ENCODE data around the gene DNAH1.
"Not testable (repeated sequence)": the region's sequence is repeated elsewhere in the genome, so short reads cannot be mapped to it uniquely, and the experiment has no call there.

The DNAH1 gene

DNA sequence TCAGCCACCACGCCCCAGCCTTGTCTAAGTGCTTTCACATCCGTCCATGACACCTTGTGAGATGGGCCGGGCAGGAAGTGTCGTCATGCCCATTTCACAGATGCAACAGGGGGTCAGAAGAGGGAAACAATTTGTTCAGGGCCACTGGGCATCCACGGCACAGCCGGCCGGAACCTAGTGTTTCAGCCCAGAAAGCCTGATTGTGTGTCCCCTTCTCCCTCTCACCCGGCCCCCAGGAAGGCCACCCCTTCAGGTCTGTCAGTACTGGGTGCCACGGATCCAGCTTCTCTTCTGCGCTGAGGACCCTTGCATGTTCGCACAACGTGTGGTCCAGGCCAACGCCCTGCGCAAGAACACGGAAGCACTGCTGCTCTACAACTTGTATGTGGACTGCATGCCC lies 15.8 kb downstream of the DNAH1 start:
- no peak for DNase-seq (ENCODE audit: low read depth in 2 of 3, low spot score in 1 of 3)

DNA sequence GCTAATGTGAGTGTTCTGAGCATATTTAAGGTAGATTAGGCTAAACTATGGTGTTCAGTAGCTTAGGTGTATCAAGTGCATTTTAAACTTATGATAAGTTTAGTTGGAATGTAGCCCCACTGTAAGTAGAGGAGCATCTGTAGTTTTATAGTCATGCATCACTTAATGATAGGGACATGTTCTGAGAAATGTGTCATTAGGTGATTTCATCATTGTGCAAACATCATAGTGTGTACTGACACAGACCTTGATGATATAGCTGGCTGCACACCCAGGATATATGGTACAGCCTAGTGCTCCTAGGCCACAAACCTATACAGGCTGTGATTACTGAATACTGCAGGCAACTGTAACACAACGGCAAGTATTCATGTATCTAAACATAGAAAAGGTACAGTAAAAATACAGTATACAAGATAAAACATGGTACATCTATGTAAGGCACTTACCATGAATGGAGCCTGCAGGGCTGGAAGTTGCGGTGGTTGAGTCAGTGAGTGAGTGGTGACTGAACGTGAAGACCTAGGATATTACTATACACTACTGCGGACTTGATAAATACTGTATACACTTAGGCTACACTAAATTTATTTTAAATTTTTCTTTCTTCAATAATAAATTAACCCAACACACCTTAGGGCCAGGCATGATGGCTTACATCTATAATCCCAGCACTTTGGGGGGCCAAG lies 17.9 kb downstream of the DNAH1 start:
- no peak for DNase-seq (ENCODE audit: low read depth in 2 of 3, low spot score in 1 of 3)

- not testable (repeated sequence) for DNase-seq (ENCODE audit: low read depth in 2 of 3, low spot score in 1 of 3)
Measured at GRCh38 chr3:52338131-52338530, 22.0 kb downstream of the DNAH1 start.

DNA sequence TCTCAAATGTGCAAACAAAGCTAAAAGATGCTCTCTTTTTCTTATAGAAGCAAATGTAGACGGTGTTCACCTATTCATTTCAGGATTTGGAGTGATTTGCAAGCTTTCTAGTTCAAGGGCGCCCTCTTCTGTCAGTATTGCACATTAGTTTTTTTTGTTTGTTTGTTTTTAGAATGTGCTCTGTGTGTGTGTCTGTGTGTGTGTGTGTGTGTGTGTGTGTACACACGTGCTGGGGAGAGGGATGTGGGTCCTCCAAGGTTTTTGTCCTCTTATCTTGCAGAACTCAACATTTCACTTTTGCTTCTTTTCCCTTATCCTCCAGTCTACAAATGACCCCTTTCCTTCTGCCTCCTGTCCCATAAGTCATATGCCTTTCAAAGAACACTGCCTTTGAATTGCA lies 23.5 kb downstream of the DNAH1 start:
- peak in 1 of 3 donors; percentile 67 for DNase-seq (ENCODE audit: low read depth in 2 of 3, low spot score in 1 of 3)

GRCh38 chr3:52341123-52341522 lies 25.0 kb downstream of the DNAH1 start:
- no peak for DNase-seq (ENCODE audit: low read depth in 2 of 3, low spot score in 1 of 3)

GRCh38 chr3:52343946-52344600 lies 28.0 kb downstream of the DNAH1 start:
- no peak for DNase-seq (ENCODE audit: low read depth in 2 of 3, low spot score in 1 of 3)

GRCh38 chr3:52345521-52346109 lies 29.5 kb downstream of the DNAH1 start:
- no peak for DNase-seq (ENCODE audit: low read depth in 2 of 3, low spot score in 1 of 3)

DNA sequence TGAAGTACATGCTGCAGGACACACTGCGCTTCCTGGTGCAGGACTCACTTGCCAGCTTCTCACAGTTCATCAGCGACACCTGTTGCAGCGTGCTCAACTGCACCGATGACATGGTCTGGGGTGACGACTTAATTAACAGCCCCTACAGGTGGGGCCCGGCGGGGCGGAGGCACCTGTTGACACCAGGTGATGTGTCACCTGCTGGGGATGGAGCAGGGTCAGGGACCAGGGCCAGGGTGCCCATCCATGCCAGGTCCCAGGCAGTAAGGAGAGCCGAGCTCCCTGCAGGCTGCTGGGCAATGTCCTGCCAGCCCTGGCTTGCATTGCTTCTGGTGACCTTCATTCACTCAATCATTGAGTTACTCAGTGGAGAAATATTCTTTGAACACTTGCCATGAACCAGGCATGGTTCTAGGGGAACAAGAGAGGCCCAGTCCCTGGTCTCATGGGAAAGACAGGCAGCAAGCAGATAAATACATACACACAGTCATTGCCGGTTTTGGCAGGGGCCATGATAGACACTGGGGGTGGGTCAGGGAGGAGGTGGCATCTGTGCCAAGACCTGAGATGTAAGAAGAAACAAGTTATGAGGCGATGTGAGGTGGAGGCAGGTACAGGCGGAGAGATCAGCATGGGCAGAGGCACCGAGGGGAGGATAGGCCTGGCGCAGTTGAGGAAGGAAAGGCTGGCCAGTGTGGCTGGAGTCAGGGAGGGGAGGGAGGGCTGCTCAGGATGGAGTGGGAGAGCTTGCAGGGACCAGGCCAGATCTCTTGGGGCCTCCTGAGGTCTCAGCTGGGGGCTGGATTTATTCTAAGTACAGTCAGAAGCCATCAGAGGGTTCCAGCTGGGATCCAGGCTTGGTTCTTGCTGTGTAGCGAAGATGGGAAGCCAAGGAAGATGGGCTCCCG lies 30.8 kb downstream of the DNAH1 start:
- DNase-seq (ENCODE audit: low read depth in 2 of 3, low spot score in 1 of 3) = no peak

DNA sequence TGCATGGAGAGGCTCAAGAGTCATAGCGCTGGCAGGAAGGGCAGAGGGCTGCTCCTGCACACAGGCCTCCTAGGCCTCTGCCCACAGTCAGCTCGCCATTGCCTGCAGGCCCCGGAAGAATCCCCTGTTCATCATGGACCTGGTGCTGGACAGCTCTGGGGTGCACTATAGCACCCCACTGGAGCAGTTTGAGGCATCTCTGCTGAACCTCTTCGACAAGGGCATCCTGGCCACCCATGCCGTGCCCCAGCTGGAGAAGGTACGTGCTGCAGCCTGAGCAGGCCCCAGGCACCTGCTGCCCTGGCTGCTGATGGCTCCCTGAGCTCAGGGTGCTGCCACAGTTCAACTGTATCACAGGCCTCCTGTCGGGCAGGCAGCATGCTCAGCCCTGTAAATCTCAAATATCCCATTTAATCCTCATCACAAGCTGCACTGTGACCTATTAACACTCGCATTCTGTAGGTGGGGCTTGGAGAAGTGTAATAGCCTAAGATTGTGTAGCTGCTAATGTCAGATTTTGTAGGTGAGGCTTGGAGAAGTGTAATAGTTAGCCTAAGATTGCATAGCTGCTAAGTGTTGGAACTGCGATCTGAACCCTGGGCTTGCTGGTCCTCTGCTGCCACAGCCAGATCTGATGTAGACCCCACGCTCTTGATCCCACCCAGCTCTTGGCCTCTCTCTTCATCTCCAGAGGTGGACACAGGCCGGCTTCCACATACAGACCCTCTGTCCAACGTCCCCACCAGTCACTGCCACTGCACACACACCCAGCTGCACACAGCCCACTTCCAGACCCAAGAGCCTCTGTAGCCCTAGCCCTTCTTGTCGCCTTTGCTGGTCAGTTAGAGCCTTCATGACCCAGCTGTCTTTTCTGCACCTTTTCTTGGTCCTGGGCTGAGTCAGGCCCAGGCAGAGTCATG lies 31.9 kb downstream of the DNAH1 start:
- DNase-seq (ENCODE audit: low read depth in 2 of 3, low spot score in 1 of 3) = no peak

DNA sequence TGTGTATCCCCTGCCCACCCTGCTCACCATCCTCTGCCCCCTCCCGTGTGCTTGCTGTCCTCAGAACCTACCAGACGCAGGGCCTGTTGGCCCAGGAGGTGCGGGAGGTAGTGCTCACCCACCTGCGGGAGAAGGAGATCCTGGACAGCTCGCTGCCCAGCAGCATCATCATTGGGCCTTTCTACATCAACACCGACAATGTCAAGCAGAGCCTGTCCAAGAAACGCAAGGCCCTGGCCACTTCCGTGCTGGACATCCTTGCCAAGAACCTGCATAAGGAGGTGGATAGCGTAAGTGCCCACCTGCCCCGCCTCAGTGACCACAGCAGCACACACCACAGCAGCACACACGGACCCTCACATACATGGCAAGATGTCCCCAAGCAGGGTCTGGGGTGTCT lies 33.0 kb downstream of the DNAH1 start:
- DNase-seq (ENCODE audit: low read depth in 2 of 3, low spot score in 1 of 3) = no peak

GRCh38 chr3:52349611-52350395 lies 33.7 kb downstream of the DNAH1 start:
- no peak for DNase-seq (ENCODE audit: low read depth in 2 of 3, low spot score in 1 of 3)

GRCh38 chr3:52350416-52350815 lies 34.3 kb downstream of the DNAH1 start:
- no peak for DNase-seq (ENCODE audit: low read depth in 2 of 3, low spot score in 1 of 3)

GRCh38 chr3:52350981-52351761 lies 35.1 kb downstream of the DNAH1 start:
- DNase-seq (ENCODE audit: low read depth in 2 of 3, low spot score in 1 of 3) = no peak

- no peak for DNase-seq (ENCODE audit: low read depth in 2 of 3, low spot score in 1 of 3)
Measured at GRCh38 chr3:52351762-52352368, 35.7 kb downstream of the DNAH1 start.

- DNase-seq (ENCODE audit: low read depth in 2 of 3, low spot score in 1 of 3) = no peak
Measured at GRCh38 chr3:52352566-52352965, 36.4 kb downstream of the DNAH1 start.

DNA sequence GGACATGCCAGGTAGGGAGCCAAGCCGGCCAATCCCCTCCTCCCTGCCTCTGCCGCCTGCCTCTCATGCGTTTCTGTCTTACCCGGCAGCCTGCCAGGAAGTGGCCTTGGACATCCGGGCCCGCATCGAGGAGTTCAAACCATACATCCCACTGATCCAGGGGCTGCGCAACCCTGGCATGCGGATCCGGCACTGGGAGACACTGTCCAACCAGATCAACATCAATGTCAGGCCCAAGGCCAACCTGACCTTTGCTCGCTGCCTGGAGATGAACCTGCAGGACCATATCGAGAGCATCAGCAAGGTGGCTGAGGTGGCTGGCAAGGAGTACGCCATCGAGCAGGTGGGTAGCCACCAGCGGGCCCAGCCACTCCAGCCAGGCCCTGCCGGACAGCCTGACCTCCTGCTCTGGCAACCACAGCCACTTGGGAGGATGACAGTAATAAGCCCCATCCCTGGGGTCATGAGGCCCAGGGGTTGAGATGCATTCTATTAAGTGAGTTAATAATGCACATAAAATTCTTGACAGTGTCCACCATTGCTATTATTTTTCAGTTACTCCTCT lies 37.3 kb downstream of the DNAH1 start:
- no peak for DNase-seq (ENCODE audit: low read depth in 2 of 3, low spot score in 1 of 3)

DNA sequence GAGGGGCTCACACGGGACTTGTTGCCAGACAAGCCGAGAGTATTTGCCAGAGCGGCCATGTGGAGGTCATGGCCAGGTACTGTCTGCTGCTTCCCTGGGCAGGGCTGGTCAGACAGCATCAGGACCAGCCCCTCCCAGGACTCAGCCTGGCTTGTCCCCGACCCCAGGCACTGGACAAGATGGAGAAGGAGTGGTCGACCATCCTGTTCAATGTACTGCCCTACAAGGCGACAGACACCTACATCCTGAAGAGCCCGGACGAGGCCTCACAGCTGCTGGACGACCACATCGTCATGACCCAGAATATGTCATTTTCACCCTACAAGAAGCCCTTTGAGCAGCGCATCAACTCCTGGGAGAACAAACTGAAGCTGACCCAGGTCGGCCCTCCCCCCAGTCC lies 38.6 kb downstream of the DNAH1 start:
- DNase-seq (ENCODE audit: low read depth in 2 of 3, low spot score in 1 of 3) = no peak

DNA sequence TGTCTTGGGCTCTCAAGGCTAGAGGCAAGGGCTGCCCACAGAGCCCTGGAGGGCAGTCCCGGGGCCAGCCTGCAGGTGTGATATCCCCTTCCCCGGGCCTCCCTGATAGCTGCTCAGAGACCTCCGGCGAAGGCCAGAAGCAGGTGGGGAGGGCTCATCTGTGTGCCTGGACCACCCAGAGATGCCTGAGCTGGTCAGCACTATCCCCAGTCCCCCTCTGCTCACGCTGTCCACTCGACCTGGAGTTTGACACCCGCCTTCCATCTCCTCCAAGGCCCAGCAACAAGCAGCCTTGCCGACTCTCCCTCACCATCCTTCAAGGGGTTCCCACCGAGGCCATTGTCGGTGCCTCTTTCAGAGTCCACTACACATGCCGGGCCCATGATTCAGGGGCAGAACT lies 39.4 kb downstream of the DNAH1 start:
- DNase-seq (ENCODE audit: low read depth in 2 of 3, low spot score in 1 of 3) = no peak

Measured in stimulated activated CD4-positive, alpha-beta T cell treated with anti-CD3 and anti-CD28 coated beads, Interleukin-12 subunit alpha, Interleukin-12 subunit beta, amount 100 ng/mL, for 48 hours (primary cell).